HG03469 (cell line): ENCODE data around the gene TUBB4A.
"Not testable (repeated sequence)": the region's sequence is repeated elsewhere in the genome, so short reads cannot be mapped to it uniquely, and the experiment has no call there.

Experiments
- ATAC-seq: cut with Tn5 transposase; IDR thresholded peaks from one replicate; pipeline ENCODE4 v1.9.1; 2021; ENCODE audit warnings: mild to moderate bottlenecking, moderate library complexity, moderate number of reproducible peaks; ENCODE audit not compliant: unreplicated experiment

TUBB4A gene

GRCh38 chr19:6501740-6502648 is at the start of gene TUBB4A:
Gene TUBB4A, minus strand, starts transcription at chr19:6502309. Its CDS starts 97 bp downstream, at chr19:6502212.
- ATAC-seq, result no peak

- ATAC-seq, result no peak
Measured at GRCh38 chr19:6551091-6551490, 49.0 kb upstream of the TUBB4A start.

GRCh38 chr19:6550679-6551078 is 48.6 kb upstream of the TUBB4A start:
- not testable (repeated sequence) for ATAC-seq

GRCh38 chr19:6543866-6544347 is 41.8 kb upstream of the TUBB4A start:
- no peak for ATAC-seq

- no peak for ATAC-seq
Measured at GRCh38 chr19:6540918-6541689, 39.0 kb upstream of the TUBB4A start.

GRCh38 chr19:6539514-6539913 is 37.4 kb upstream of the TUBB4A start:
- no peak for ATAC-seq

- ATAC-seq, result no peak
Measured at GRCh38 chr19:6535558-6536137, 33.5 kb upstream of the TUBB4A start.

GRCh38 chr19:6534451-6535093 is 32.5 kb upstream of the TUBB4A start:
- ATAC-seq, result no peak

GRCh38 chr19:6533746-6534418 is 31.8 kb upstream of the TUBB4A start:
- no peak for ATAC-seq

- ATAC-seq, result no peak
Measured at GRCh38 chr19:6533000-6533328, 30.9 kb upstream of the TUBB4A start.

GRCh38 chr19:6532244-6532999 is 30.3 kb upstream of the TUBB4A start:
- ATAC-seq, result no peak

- no peak for ATAC-seq
Measured at GRCh38 chr19:6531956-6532243, 29.8 kb upstream of the TUBB4A start.

GRCh38 chr19:6531163-6531955 is 29.2 kb upstream of the TUBB4A start:
- no peak for ATAC-seq

GRCh38 chr19:6530386-6531162 is 28.5 kb upstream of the TUBB4A start, which contains the start of gene TNFSF9:
Gene TNFSF9, plus strand, starts transcription at chr19:6531026. Its CDS starts 11 bp downstream, at chr19:6531037.
- no peak for ATAC-seq

GRCh38 chr19:6529937-6530385 is 27.9 kb upstream of the TUBB4A start:
- no peak for ATAC-seq

- ATAC-seq, result no peak
Measured at GRCh38 chr19:6529351-6529750, 27.2 kb upstream of the TUBB4A start.

- no peak for ATAC-seq
Measured at GRCh38 chr19:6528544-6529121, 26.5 kb upstream of the TUBB4A start.
